ENCODE measurements around the gene VCAM1. TPM values are rescaled to one million over a fixed set of nuclear protein-coding genes. Genes with fewer than 3 reads are reported as not detected.

VCAM1 gene
- total RNA-seq, result 7.1 and 10.4 TPM in 2 replicates

GRCh38 chr1:100719490-100719889 lies at the start of gene VCAM1:
VCAM1 (plus strand) TSS chr1:100719742; CDS start chr1:100719861, 119 bp downstream.

Other genes with a start within 250 kb of the VCAM1 start
- under 0.01 and 0.22 TPM in 2 replicates for gene GPR88, start 181.6 kb upstream of the VCAM1 start, total RNA-seq
- 39.5 and 48.8 TPM in 2 replicates for gene EXTL2, start 175.1 kb downstream of the VCAM1 start, total RNA-seq
- 68.6 and 79.0 TPM in 2 replicates for gene SLC30A7, start 176.3 kb downstream of the VCAM1 start, total RNA-seq

All from thoracic aorta endothelial cell (primary cell).